Fibroblast of mammary gland (primary cell): ENCODE results near the gene SYCE3.
"Not testable (repeated sequence)": the region's sequence is repeated elsewhere in the genome, so short reads cannot be mapped to it uniquely, and the experiment has no call there.

Source experiments
- DNase-seq: peaks from one replicate; pipeline ENCODE4 v3.0.0-alpha.2; 2010; ENCODE audit warnings: low read depth
- H3K4me3 ChIP-seq: 2 replicates; pipeline ENCODE4 v1.5.1; 2011; ENCODE audit warnings: low read depth, mild to moderate bottlenecking, low read length, moderate library complexity; ENCODE audit not compliant: control insufficient read depth
- TF ChIP-seq, protein P1 (sequence below): conservative IDR thresholded peaks from 2 replicates; pipeline ENCODE4 v1.5.1; 2011; ENCODE audit warnings: low read depth, low read length, inconsistent platforms; ENCODE audit not compliant: control insufficient read depth, insufficient read depth

Gene SYCE3

DNA sequence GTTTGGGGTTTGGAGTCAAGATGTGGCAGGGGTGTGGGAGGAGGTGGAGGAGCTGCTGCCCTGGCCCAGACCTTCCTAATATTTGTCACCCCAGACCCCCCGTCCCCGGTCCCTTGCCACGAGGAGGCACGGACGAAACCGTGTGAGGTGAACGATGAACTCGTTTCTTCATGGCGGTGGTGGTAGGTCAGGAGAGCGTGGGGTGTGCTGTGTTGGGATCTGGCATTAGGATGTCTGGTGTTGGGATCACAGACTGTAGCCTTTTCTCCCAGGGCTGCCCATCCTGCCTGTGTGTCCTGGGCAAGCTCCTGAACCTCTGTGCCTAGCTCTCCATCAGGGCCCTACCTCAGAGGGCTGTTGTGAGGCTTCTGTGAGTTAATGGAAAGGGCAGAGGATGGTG lies 46.3 kb upstream of the SYCE3 start:
- TF ChIP-seq, protein P1, sequence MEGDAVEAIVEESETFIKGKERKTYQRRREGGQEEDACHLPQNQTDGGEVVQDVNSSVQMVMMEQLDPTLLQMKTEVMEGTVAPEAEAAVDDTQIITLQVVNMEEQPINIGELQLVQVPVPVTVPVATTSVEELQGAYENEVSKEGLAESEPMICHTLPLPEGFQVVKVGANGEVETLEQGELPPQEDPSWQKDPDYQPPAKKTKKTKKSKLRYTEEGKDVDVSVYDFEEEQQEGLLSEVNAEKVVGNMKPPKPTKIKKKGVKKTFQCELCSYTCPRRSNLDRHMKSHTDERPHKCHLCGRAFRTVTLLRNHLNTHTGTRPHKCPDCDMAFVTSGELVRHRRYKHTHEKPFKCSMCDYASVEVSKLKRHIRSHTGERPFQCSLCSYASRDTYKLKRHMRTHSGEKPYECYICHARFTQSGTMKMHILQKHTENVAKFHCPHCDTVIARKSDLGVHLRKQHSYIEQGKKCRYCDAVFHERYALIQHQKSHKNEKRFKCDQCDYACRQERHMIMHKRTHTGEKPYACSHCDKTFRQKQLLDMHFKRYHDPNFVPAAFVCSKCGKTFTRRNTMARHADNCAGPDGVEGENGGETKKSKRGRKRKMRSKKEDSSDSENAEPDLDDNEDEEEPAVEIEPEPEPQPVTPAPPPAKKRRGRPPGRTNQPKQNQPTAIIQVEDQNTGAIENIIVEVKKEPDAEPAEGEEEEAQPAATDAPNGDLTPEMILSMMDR = no peak
- no peak overlapping the region for H3K4me3 ChIP-seq
- no peak for DNase-seq

DNA sequence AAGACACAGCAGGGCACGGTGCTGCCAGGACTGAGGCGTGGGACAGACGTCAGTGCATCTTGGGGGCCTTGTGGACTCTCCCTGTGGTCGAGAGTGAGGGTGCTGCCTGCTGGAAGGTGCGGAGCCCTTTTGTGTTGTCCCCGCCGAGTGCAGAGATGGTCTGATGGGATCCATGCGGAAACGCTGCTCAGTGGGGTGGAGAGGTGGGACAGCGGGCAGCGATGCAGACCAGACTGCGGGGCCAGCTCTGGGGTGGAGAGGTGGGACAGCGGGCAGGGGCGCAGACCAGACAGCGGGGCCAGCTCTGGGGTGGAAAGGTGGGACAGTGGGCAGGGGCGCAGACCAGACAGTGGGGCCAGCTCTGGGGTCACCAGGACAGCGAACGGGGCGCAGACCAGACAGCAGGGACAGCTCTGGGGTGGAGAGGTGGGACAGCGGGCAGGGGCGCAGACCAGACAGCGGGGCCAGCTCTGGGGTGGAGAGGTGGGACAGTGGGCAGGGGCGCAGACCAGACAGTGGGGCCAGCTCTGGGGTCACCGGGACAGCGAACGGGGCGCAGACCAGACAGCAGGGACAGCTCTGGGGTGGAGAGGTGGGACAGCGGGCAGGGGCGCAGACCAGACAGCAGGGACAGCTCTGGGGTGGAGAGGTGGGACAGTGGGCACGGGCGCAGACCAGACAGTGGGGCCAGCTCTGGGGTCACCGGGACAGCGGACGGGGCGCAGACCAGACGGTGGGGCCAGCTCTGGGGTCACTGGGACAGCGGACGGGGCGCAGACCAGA lies 45.5 kb upstream of the SYCE3 start:
- not testable (repeated sequence) for DNase-seq, H3K4me3 ChIP-seq

DNA sequence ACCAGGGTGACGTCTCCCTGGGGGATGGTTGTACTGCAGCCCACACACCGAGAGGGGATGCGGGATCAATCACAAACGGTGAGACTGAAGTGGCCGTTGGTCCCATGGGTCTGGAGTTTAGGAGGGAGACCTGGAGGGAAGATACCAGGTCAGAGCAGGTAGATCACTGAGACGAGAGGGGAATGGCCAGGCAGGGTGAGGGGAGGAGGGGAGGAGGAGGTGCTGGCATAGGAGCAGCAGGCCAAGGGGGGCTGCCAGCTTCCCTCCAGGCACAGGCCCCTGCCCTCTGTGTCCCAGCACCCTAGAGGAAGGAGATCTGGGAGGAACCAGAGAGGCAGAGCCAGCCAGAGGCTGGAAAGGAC lies 44.9 kb upstream of the SYCE3 start:
- TF ChIP-seq, protein P1 = no peak
- H3K4me3 ChIP-seq = no peak overlapping the region
- no peak for DNase-seq

DNA sequence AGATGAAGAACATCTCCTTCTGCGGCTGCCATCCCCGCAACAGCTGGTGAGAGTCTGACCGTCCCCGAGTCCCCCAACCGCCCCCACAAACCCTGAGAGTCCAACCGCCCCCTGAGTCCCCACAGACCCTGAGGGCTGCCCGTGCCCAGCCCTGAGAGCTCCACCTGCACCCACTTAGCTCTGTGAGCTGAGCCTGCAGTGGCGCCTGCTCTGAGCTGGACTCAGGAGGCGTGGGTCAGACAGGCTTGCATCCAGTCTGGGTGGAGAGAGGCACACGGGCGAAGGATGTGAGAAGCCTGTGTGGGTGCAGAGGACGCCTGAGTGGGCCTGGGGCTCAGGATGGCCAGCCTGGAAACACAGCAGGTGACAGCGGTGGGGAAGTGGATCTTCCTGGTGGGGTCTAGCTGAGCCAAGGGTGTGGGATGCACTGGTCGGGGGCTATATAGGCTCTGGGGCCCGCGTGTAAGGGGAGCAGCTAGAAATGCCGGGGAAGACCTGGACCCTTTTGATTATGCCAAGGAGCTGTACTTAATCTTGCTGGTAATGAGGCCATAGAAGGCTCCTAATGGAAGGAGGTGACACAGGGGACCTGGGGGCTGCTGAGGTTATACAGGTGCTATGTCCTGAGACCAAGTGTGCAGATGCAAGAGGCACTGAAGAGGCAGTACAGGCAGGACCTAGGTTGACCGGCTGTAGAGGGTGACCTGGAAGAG lies 44.4 kb upstream of the SYCE3 start:
- no peak overlapping the region for H3K4me3 ChIP-seq
- DNase-seq = no peak
- TF ChIP-seq, protein P1 = no peak

DNA sequence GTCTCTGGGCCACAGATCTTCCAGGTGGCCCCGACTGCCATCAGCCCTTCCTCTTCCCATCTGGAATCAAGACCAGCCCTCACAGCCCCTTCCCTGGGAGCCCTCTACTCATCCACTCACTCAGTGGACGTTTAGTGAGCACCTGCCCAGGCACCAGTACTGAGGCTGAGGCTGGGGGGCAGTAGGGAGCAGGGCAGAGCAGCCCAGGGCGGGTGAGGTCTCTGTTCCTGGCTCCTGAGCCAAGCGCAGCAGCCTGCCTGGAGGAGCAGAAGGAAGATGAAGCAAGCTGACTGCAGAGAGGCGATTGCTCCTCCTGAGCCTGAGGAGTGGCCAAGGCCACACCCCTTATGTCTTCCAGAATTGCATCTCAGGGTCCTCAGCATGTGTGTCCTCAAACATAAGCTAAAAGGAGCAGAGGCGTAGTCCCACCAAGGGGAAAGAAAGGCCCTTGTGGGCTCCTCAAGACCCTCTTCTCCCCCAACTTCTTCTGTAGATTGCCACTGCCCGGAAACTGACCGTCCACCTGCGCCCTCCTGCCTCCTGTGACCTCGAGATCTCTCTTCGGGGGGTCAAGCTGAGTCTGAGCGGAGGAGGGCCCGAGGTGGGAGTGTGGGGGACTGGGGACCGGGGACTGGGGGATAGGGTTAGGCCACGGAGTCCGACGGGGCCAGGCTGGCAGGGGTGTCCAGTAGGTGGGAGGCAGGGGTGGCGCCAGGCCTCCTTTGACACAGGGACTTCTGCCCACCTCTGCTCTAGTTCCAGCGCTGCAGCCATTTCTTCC lies 43.6 kb upstream of the SYCE3 start:
- no peak overlapping the region for H3K4me3 ChIP-seq
- TF ChIP-seq, protein P1 = no peak
- DNase-seq = no peak

DNA sequence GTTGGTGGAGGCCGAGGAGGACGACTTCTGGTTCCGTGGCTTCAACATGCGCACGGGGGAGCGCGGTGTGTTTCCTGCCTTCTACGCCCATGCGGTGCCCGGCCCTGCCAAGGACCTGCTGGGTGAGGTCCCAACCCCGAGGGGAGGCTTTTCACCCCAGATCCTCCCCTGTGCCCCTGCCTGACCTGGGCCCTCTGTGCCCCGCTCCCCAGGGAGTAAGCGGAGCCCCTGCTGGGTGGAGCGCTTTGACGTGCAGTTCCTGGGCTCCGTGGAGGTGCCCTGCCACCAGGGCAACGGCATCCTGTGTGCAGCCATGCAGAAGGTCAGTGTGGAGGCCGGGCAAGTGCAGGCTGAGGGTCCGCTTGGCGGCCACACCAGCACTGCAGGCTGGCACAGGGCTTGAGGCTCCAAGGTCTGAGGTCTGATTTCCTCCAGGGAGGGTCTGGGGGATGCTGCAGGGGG lies 42.9 kb upstream of the SYCE3 start:
- no peak for DNase-seq
- TF ChIP-seq, protein P1 = no peak
- no peak overlapping the region for H3K4me3 ChIP-seq
